Fibroblast of lung (primary cell): Measurements from ENCODE around the gene INVS. TPM values are rescaled to one million over a fixed set of nuclear protein-coding genes. Genes with fewer than 3 reads are reported as not detected.

ENCODE experiments used
- DNase-seq, 2 donors: peaks; one replicate each; pipeline versions ENCODE4 v3.0.0 to v3.0.0-alpha.2; 2010; ENCODE audit warnings: low read depth in 2 of 2
- H2AFZ ChIP-seq: 2 replicates; pipeline ENCODE4 v1.5.1; 2012; ENCODE audit warnings: low read length, control low read depth, inconsistent platforms
- H3K27ac ChIP-seq: 2 replicates; pipeline ENCODE4 v1.5.1; 2011; ENCODE audit warnings: low read length, control low read depth; ENCODE audit not compliant: insufficient read depth
- H3K27me3 ChIP-seq: 2 replicates; pipeline ENCODE4 v1.5.1; 2011; ENCODE audit warnings: mild to moderate bottlenecking, low read length; ENCODE audit not compliant: control insufficient read depth, insufficient read depth
- H3K36me3 ChIP-seq: 2 replicates; pipeline ENCODE4 v1.5.1; 2011; ENCODE audit warnings: low read length; ENCODE audit not compliant: control insufficient read depth, insufficient read depth
- H3K4me1 ChIP-seq: 2 replicates; pipeline ENCODE4 v1.5.1; 2011; ENCODE audit warnings: low read length; ENCODE audit not compliant: control insufficient read depth, insufficient read depth; ENCODE audit errors: extremely low read depth
- H3K4me2 ChIP-seq: 2 replicates; pipeline ENCODE4 v1.5.1; 2011; ENCODE audit warnings: low read length, control low read depth; ENCODE audit not compliant: insufficient read depth; ENCODE audit errors: extremely low read depth
- H3K4me3 ChIP-seq, 4 experiments: fragments of 200-600 bp in 1 of 4; sonication (generic) in 1 of 4; replicated peaks in 1 of 4; 2 replicates each; pipeline ENCODE4 v1.5.1; 2011 to 2016; ENCODE audit warnings: low read length in 4 of 4, low read depth in 3 of 4, mild to moderate bottlenecking in 3 of 4, control low read depth in 2 of 4, inconsistent platforms in 1 of 4, mixed read lengths in 1 of 4; ENCODE audit not compliant: insufficient read depth in 1 of 4; ENCODE audit errors: control extremely low read depth in 1 of 4
- H3K79me2 ChIP-seq: 2 replicates; pipeline ENCODE4 v1.5.1; 2012; ENCODE audit warnings: mild to moderate bottlenecking, low read length, inconsistent platforms; ENCODE audit not compliant: control insufficient read depth, insufficient read depth
- H3K9ac ChIP-seq: 2 replicates; pipeline ENCODE4 v1.5.1; 2011; ENCODE audit warnings: mild to moderate bottlenecking, low read length, control low read depth; ENCODE audit not compliant: insufficient read depth
- H3K9me3 ChIP-seq: 2 replicates; pipeline ENCODE4 v1.5.1; 2012; ENCODE audit warnings: low read depth, low read length; ENCODE audit not compliant: control insufficient read depth, insufficient read depth
- H4K20me1 ChIP-seq: 2 replicates; pipeline ENCODE4 v1.5.1; 2011; ENCODE audit warnings: low read length; ENCODE audit not compliant: control insufficient read depth, insufficient read depth; ENCODE audit errors: extremely low read depth
- EZH2 ChIP-seq: IDR thresholded peaks from 2 replicates; pipeline ENCODE4 v1.5.1; 2012; ENCODE audit warnings: low read length, control low read depth, mild to moderate bottlenecking; ENCODE audit errors: missing control alignments
- polyA plus RNA-seq, 2 donors: library from polyadenylated mRNA; depleted of rRNA in 1 of 2; stranded (reverse) in 1 of 2; unstranded in 1 of 2; fragments of >200 nt; gene quantifications; 2 replicates each; pipeline ENCODE4 v1.2.1, GENCODE V29; 2011 to 2012; ENCODE audit warnings: missing spikeins in 1 of 2
- total RNA-seq: library from RNA; depleted of rRNA; stranded (reverse); fragments of >200 nt; gene quantifications from 2 replicates; pipeline ENCODE4 v1.2.1, GENCODE V29; 2014
- TF ChIP-seq, protein P1 (sequence below), 2 donors: IDR thresholded peaks in 1 of 2; conservative IDR thresholded peaks in 1 of 2; 1 replicate in 1 of 2; 2 replicates in 1 of 2; pipeline ENCODE4 v1.5.1; 2011 to 2012; ENCODE audit warnings: low read length in 2 of 2, control low read depth in 1 of 2, inconsistent platforms in 1 of 2, low read depth in 1 of 2, mild to moderate bottlenecking in 1 of 2

INVS gene
- total and polyA plus RNA-seq, 2 donors (not counting 1 experiment from before 2014, with no cell fraction given) = 13.1 to 45.4 TPM

DNA sequence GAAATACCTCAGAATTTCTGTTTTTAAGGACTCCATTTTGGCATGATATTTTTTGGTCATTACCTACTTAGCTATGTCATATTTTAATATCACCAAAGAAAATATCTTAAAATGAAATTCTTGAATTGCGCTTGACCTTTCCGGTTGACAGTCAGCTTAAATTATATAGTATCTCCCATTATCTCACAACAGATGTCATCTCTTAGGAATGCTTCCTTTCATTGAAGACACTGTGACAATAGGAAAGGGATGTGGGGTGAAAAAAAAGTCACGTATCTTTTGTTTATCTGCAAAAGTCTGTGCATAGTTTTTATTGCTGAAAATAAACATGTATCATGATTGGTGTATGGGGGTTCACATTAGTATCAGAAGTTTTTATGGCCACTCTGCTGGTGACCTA, 105.8 kb downstream of the INVS start:
- Histone ChIP-seq H3K36me3 (no peaks in the 10 kb centered on the region), H4K20me1 (no peaks in the 10 kb centered on the region), H3K4me2 (no peak overlapping the region), H3K79me2 (no peaks in the 10 kb centered on the region), H3K4me1 (no peaks in the 10 kb centered on the region), H3K27ac (no peak overlapping the region), H2AFZ (no peak overlapping the region), H3K9me3 (no peaks in the 10 kb centered on the region), H3K4me3 (no peak overlapping the region), H3K27me3 (no peaks in the 10 kb centered on the region), H3K9ac (no peak overlapping the region)
- DNase-seq = no peak
- TF ChIP-seq EZH2 = no peak
- TF ChIP-seq, protein P1, sequence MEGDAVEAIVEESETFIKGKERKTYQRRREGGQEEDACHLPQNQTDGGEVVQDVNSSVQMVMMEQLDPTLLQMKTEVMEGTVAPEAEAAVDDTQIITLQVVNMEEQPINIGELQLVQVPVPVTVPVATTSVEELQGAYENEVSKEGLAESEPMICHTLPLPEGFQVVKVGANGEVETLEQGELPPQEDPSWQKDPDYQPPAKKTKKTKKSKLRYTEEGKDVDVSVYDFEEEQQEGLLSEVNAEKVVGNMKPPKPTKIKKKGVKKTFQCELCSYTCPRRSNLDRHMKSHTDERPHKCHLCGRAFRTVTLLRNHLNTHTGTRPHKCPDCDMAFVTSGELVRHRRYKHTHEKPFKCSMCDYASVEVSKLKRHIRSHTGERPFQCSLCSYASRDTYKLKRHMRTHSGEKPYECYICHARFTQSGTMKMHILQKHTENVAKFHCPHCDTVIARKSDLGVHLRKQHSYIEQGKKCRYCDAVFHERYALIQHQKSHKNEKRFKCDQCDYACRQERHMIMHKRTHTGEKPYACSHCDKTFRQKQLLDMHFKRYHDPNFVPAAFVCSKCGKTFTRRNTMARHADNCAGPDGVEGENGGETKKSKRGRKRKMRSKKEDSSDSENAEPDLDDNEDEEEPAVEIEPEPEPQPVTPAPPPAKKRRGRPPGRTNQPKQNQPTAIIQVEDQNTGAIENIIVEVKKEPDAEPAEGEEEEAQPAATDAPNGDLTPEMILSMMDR (conservative IDR thresholded peaks at IDR 0.05 in 1 of 2, IDR thresholded peaks at IDR 0.05 in 1 of 2; ENCODE audit: low read depth in 1 of 2, low read length in 2 of 2) = no peak

DNA sequence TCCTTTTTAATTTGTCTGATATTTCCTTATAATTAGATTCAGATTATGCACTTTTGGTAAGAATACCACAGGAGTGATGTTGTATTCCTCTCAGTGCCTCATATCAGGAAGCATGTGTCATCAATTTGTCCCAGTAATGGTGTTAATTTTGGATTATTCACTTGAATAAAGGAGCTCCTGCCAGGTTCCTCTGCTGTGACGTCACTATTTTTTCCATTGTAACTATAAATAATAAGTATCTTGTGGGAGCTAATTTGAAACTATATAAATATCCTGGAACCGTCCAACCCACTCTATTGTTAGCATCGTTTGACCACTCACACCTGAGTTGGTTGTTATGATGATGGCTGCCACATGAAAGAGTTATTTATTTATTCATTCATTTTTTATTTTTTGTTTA, 107.9 kb downstream of the INVS start:
- Histone ChIP-seq H3K9ac (no peak overlapping the region), H3K27me3 (no peaks in the 10 kb centered on the region), H4K20me1 (no peaks in the 10 kb centered on the region), H3K36me3 (no peaks in the 10 kb centered on the region), H3K4me3 (no peak overlapping the region), H3K4me1 (no peaks in the 10 kb centered on the region), H2AFZ (no peak overlapping the region), H3K9me3 (no peaks in the 10 kb centered on the region), H3K79me2 (no peaks in the 10 kb centered on the region), H3K4me2 (no peak overlapping the region), H3K27ac (no peak overlapping the region)
- TF ChIP-seq EZH2 = no peak
- TF ChIP-seq, protein P1 (conservative IDR thresholded peaks at IDR 0.05 in 1 of 2, IDR thresholded peaks at IDR 0.05 in 1 of 2; ENCODE audit: low read depth in 1 of 2, low read length in 2 of 2) = no peak
- DNase-seq = peak in 1 of 2 donors; percentile 73

DNA sequence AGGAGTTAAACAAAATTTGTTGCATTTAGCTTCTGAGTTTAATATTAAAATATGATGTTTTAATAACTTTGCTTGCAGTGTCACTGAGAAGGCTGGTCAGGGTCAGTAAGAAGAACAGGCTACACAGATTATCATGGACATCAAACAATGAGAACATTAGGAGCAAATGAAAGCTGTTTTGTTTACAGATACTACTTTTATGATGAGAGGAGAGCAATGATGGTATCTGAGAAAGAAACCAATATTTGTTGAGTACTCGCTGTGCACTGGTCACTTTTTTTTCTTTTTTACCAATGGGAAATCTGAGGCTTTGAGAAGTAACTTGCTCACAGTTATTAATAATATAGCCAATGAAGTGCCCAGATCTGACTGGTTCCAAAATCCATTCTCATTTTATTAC, 109.6 kb downstream of the INVS start:
- Histone ChIP-seq H3K9me3 (no peaks in the 10 kb centered on the region), H3K27me3 (no peaks in the 10 kb centered on the region), H3K79me2 (no peaks in the 10 kb centered on the region), H4K20me1 (no peaks in the 10 kb centered on the region), H3K9ac (no peak overlapping the region), H3K4me2 (no peak overlapping the region), H3K4me3 (no peak overlapping the region), H2AFZ (no peak overlapping the region), H3K4me1 (peaks cover 2% of the 10 kb centered on the region), H3K36me3 (no peaks in the 10 kb centered on the region), H3K27ac (no peak overlapping the region)
- TF ChIP-seq, protein P1 (conservative IDR thresholded peaks at IDR 0.05 in 1 of 2, IDR thresholded peaks at IDR 0.05 in 1 of 2; ENCODE audit: low read depth in 1 of 2, low read length in 2 of 2) = no peak
- TF ChIP-seq EZH2 = no peak
- no peak for DNase-seq
